ENCODE data around the gene EFCAB14.
"Not testable (repeated sequence)": the region's sequence is repeated elsewhere in the genome, so short reads cannot be mapped to it uniquely, and the experiment has no call there.

The EFCAB14 gene

GRCh38 chr1:46718727-46719622, at the start of gene EFCAB14:
Gene EFCAB14, minus strand, starts transcription at chr1:46719114. Its CDS starts 1,027 bp downstream, at chr1:46718087.
- peaks cover 24 to 40% of the 10 kb centered on the region in 2 donors for H3K4me1 Mint-ChIP-seq
- peaks cover 0 to 9% of the 10 kb centered on the region in 2 donors for H3K27me3 Mint-ChIP-seq
- H3K4me3 Mint-ChIP-seq: peak within 1 kb of the TSS; percentile 95 to 97
- peak; percentile 99 for DNase-seq
- H3K9me3 Mint-ChIP-seq: no peaks in the 10 kb centered on the region
- peak; percentile 97 to 99 for ATAC-seq (replicated peaks)
- peak within 1 kb of the TSS; percentile 97 for H3K27ac Mint-ChIP-seq
- H3K36me3 Mint-ChIP-seq: peaks cover 10 to 34% of the 10 kb centered on the region in 2 donors

- no peak for DNase-seq
- no peaks in the 10 kb centered on the region for H3K4me1 Mint-ChIP-seq
- H3K4me3 Mint-ChIP-seq: no peak overlapping the region
- ATAC-seq (replicated peaks): no peak
- H3K9me3 Mint-ChIP-seq: peaks cover 28 to 37% of the 10 kb centered on the region in 2 donors
- H3K36me3 Mint-ChIP-seq: peaks cover 2 to 5% of the 10 kb centered on the region in 2 donors
- no peak overlapping the region for H3K27ac Mint-ChIP-seq
- H3K27me3 Mint-ChIP-seq: peaks cover 5 to 15% of the 10 kb centered on the region in 2 donors
These were observed 49.5 kb upstream of the EFCAB14 start for GRCh38 chr1:46768445-46768844.

- Mint-ChIP-seq H3K9me3 (peaks cover 28 to 34% of the 10 kb centered on the region in 2 donors), H3K27ac (no peak overlapping the region), H3K27me3 (peaks cover 5 to 15% of the 10 kb centered on the region in 2 donors), H3K4me3 (no peak overlapping the region), H3K4me1 (no peaks in the 10 kb centered on the region), H3K36me3 (peaks cover 2 to 5% of the 10 kb centered on the region in 2 donors)
- DNase-seq (no peak), ATAC-seq (replicated peaks) (no peak)
These were observed 48.9 kb upstream of the EFCAB14 start for GRCh38 chr1:46767649-46768282.

- Mint-ChIP-seq H3K27me3 (peaks cover 17 to 33% of the 10 kb centered on the region in 2 donors), H3K27ac (no peak overlapping the region), H3K36me3 (no peaks in the 10 kb centered on the region), H3K9me3 (peaks cover 4 to 11% of the 10 kb centered on the region in 2 donors), H3K4me3 (no peak overlapping the region), H3K4me1 (no peaks in the 10 kb centered on the region)
- no peak for ATAC-seq (replicated peaks)
- DNase-seq: no peak
These were observed 45.5 kb upstream of the EFCAB14 start for GRCh38 chr1:46764402-46764801.

- Mint-ChIP-seq H3K27ac (no peak overlapping the region), H3K9me3 (no peaks in the 10 kb centered on the region), H3K4me3 (no peak overlapping the region), H3K27me3 (peaks cover 13 to 27% of the 10 kb centered on the region in 2 donors), H3K36me3 (no peaks in the 10 kb centered on the region), H3K4me1 (peaks cover 0 to 2% of the 10 kb centered on the region in 2 donors)
- no peak for ATAC-seq (replicated peaks)
- no peak for DNase-seq
These were observed 42.8 kb upstream of the EFCAB14 start for GRCh38 chr1:46761740-46762139.

GRCh38 chr1:46760558-46761166, 41.7 kb upstream of the EFCAB14 start:
- Mint-ChIP-seq H3K36me3 (no peaks in the 10 kb centered on the region), H3K4me1 (peaks cover 0 to 2% of the 10 kb centered on the region in 2 donors), H3K9me3 (no peaks in the 10 kb centered on the region), H3K27ac (no peak overlapping the region), H3K4me3 (no peak overlapping the region), H3K27me3 (peaks cover 21 to 34% of the 10 kb centered on the region in 2 donors)
- ATAC-seq (replicated peaks) (no peak), DNase-seq (no peak)

- H3K27me3 Mint-ChIP-seq: peaks cover 34 to 35% of the 10 kb centered on the region in 2 donors
- DNase-seq (no peak), ATAC-seq (replicated peaks) (peak in 1 of 2 donors; percentile 43)
- H3K4me1 Mint-ChIP-seq: peaks cover 0 to 2% of the 10 kb centered on the region in 2 donors
- H3K36me3 Mint-ChIP-seq: no peaks in the 10 kb centered on the region
- H3K27ac Mint-ChIP-seq: no peak overlapping the region
- H3K9me3 Mint-ChIP-seq: no peaks in the 10 kb centered on the region
- H3K4me3 Mint-ChIP-seq: no peak overlapping the region
These were observed 39.1 kb upstream of the EFCAB14 start for GRCh38 chr1:46757956-46758528.

- H3K4me3 Mint-ChIP-seq: no peak overlapping the region
- H3K27me3 Mint-ChIP-seq: peaks cover 34 to 35% of the 10 kb centered on the region in 2 donors
- ATAC-seq (replicated peaks): no peak
- no peak for DNase-seq
- H3K27ac Mint-ChIP-seq: no peak overlapping the region
- H3K4me1 Mint-ChIP-seq: peaks cover 0 to 2% of the 10 kb centered on the region in 2 donors
- no peaks in the 10 kb centered on the region for H3K36me3 Mint-ChIP-seq
- H3K9me3 Mint-ChIP-seq: no peaks in the 10 kb centered on the region
These were observed 38.5 kb upstream of the EFCAB14 start for GRCh38 chr1:46757247-46757955.

GRCh38 chr1:46755121-46755520, 36.2 kb upstream of the EFCAB14 start:
- Mint-ChIP-seq H3K4me3 (no peak overlapping the region), H3K36me3 (no peaks in the 10 kb centered on the region), H3K27me3 (peaks cover 24 to 28% of the 10 kb centered on the region in 2 donors), H3K9me3 (no peaks in the 10 kb centered on the region), H3K27ac (no peak overlapping the region), H3K4me1 (peaks cover 0 to 2% of the 10 kb centered on the region in 2 donors)
- ATAC-seq (replicated peaks) (no peak), DNase-seq (no peak)

GRCh38 chr1:46754707-46755106, 35.8 kb upstream of the EFCAB14 start:
- not testable (repeated sequence) for ATAC-seq (replicated peaks); H3K27ac Mint-ChIP-seq; H3K9me3 Mint-ChIP-seq; H3K4me1 Mint-ChIP-seq; H3K36me3 Mint-ChIP-seq; H3K4me3 Mint-ChIP-seq; DNase-seq
- H3K27me3 Mint-ChIP-seq: peaks cover 23 to 28% of the 10 kb centered on the region in 2 donors

GRCh38 chr1:46753985-46754384, 35.1 kb upstream of the EFCAB14 start:
- no peak for DNase-seq
- peaks cover 0 to 2% of the 10 kb centered on the region in 2 donors for H3K4me1 Mint-ChIP-seq
- H3K27ac Mint-ChIP-seq: no peak overlapping the region
- no peak overlapping the region for H3K4me3 Mint-ChIP-seq
- H3K9me3 Mint-ChIP-seq: no peaks in the 10 kb centered on the region
- H3K36me3 Mint-ChIP-seq: no peaks in the 10 kb centered on the region
- peaks cover 30 to 34% of the 10 kb centered on the region in 2 donors for H3K27me3 Mint-ChIP-seq
- ATAC-seq (replicated peaks): no peak

- H3K9me3 Mint-ChIP-seq: no peaks in the 10 kb centered on the region
- no peaks in the 10 kb centered on the region for H3K36me3 Mint-ChIP-seq
- H3K27ac Mint-ChIP-seq: no peak overlapping the region
- ATAC-seq (replicated peaks) (no peak), DNase-seq (no peak)
- H3K27me3 Mint-ChIP-seq: peaks cover 36 to 41% of the 10 kb centered on the region in 2 donors
- no peak overlapping the region for H3K4me3 Mint-ChIP-seq
- H3K4me1 Mint-ChIP-seq: no peaks in the 10 kb centered on the region
These were observed 31.0 kb upstream of the EFCAB14 start for GRCh38 chr1:46749921-46750404.

GRCh38 chr1:46749404-46749803, 30.5 kb upstream of the EFCAB14 start:
- peaks cover 36% of the 10 kb centered on the region in 2 donors for H3K27me3 Mint-ChIP-seq
- H3K27ac Mint-ChIP-seq: no peak overlapping the region
- no peak for ATAC-seq (replicated peaks)
- no peaks in the 10 kb centered on the region for H3K9me3 Mint-ChIP-seq
- no peaks in the 10 kb centered on the region for H3K4me1 Mint-ChIP-seq
- H3K4me3 Mint-ChIP-seq: no peak overlapping the region
- H3K36me3 Mint-ChIP-seq: no peaks in the 10 kb centered on the region
- DNase-seq: no peak
